ENCODE measurements around the gene TWF2. TPM values are rescaled to one million over a fixed set of nuclear protein-coding genes. Genes with fewer than 3 reads are reported as not detected.

The TWF2 gene
- total RNA-seq, 3 donors from 2014 or later (not counting 1 experiment from before 2014, with no cell fraction given), result 49.2 to 76.6 (median 52.0) TPM

DNA sequence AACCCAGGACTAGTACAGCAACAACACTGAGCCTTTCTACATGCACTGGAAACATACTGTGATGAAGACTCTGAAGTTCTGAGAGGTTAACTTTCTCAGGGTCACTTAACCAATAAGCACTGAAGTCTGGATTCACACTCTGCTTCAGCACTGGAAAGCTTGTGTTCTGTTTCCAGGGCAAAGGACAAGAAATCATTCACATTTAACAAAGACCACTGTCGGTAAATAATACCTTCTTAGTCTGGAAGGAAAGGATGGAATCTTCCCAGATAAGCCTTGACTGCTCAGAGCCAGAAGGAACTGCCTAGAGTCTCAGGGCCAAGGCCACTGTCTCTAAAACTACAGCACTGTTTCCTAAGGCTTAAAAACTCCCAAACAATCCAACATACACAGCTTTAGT, 44.3 kb upstream of the TWF2 start:
- TF ChIP-seq, protein P1, sequence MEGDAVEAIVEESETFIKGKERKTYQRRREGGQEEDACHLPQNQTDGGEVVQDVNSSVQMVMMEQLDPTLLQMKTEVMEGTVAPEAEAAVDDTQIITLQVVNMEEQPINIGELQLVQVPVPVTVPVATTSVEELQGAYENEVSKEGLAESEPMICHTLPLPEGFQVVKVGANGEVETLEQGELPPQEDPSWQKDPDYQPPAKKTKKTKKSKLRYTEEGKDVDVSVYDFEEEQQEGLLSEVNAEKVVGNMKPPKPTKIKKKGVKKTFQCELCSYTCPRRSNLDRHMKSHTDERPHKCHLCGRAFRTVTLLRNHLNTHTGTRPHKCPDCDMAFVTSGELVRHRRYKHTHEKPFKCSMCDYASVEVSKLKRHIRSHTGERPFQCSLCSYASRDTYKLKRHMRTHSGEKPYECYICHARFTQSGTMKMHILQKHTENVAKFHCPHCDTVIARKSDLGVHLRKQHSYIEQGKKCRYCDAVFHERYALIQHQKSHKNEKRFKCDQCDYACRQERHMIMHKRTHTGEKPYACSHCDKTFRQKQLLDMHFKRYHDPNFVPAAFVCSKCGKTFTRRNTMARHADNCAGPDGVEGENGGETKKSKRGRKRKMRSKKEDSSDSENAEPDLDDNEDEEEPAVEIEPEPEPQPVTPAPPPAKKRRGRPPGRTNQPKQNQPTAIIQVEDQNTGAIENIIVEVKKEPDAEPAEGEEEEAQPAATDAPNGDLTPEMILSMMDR (IDR thresholded peaks at IDR 0.05), result no peak
- H3K4me3 ChIP-seq (ENCODE audit: low read length), result no peak overlapping the region
- WGBS (ENCODE audit: insufficient coverage), result 75% methylated on average over 1 of the region's 1 CpG
- H3K27me3 ChIP-seq (ENCODE audit: control insufficient read depth, insufficient read depth, low read length), result no peaks in the 10 kb centered on the region
- H3K9me3 Mint-ChIP-seq, result no peaks in the 10 kb centered on the region
- H3K27ac Mint-ChIP-seq, result peak overlapping the region; percentile 90 to 95
- peaks cover 50% of the 10 kb centered on the region for H3K4me1 ChIP-seq (ENCODE audit: control insufficient read depth, insufficient read depth, low read length)
- no peaks in the 10 kb centered on the region for H3K9me3 ChIP-seq (ENCODE audit: control insufficient read depth, insufficient read depth, low read length)
- H3K4me3 Mint-ChIP-seq, result no peak overlapping the region
- no peak for ATAC-seq
- H3K27ac ChIP-seq (ENCODE audit: low read length), result peak overlapping the region; percentile 74
- DNase-seq, result no peak
- peaks cover 36 to 48% of the 10 kb centered on the region in 2 donors for H3K4me1 Mint-ChIP-seq
- intact Hi-C loops (cut with micrococcal nuclease), result no loop called here
- H3K36me3 Mint-ChIP-seq, result no peaks in the 10 kb centered on the region
- no peaks in the 10 kb centered on the region for H3K36me3 ChIP-seq (ENCODE audit: control insufficient read depth, insufficient read depth, low read length)
- no peaks in the 10 kb centered on the region for H3K27me3 Mint-ChIP-seq (ENCODE audit: low read depth in 2 of 2)

DNA sequence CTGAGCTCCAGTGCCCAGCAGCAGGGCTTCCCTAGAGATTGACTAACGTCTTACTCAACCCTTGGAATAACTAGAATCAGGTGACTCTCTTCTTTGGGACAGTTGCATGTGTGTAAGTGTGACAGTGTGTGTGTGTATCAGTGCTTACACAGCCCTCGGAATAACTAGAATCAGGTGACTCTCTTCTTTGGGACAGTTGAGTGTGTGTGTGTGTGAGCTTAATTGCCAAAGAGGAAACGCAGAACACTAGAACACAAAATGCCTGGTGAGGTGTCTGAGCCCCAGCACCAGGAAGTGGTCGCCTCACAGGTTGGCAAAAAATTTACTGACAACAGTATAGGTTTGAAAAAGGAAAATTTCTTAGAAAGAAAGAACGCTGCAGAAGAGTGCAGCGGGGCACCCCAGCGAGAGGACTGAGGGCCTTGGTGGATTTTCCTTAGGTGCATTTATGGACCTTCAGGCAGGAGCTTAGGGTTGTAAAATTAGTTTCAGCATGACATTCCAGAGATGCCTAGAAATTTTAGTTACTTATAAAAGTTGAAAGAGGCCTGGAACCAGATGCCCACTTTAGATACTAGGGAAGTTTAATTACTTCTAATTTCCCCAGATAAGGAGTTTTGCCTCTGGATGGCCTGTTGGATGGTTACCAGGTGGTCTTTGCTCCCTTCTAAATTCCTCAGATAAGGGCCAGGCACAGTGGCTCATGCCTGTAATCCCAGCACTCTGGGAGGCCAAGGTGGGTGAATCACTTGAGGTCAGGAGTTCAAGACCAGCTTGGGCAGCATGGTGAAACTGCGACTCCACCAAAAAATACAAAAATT, 43.2 kb upstream of the TWF2 start:
- TF ChIP-seq, protein P1 (IDR thresholded peaks at IDR 0.05), result no peak
- no peaks in the 10 kb centered on the region for H3K27me3 ChIP-seq (ENCODE audit: control insufficient read depth, insufficient read depth, low read length)
- no peak overlapping the region for H3K4me3 ChIP-seq (ENCODE audit: low read length)
- 9% methylated on average over 8 of the region's 8 CpGs for WGBS (ENCODE audit: insufficient coverage)
- Mint-ChIP-seq H3K4me3 (peak overlapping the region; percentile 63), H3K4me1 (peaks cover 35 to 48% of the 10 kb centered on the region in 2 donors), H3K27ac (peak overlapping the region; percentile 90 to 95), H3K36me3 (no peaks in the 10 kb centered on the region), H3K27me3 (ENCODE audit: low read depth in 2 of 2) (peaks cover 0 to 3% of the 10 kb centered on the region in 2 donors), H3K9me3 (no peaks in the 10 kb centered on the region)
- H3K9me3 ChIP-seq (ENCODE audit: control insufficient read depth, insufficient read depth, low read length), result no peaks in the 10 kb centered on the region
- peak overlapping the region; percentile 74 for H3K27ac ChIP-seq (ENCODE audit: low read length)
- ATAC-seq (peak in 2 of 3 donors; percentile 20 to 23), DNase-seq (peak; percentile 37 to 75)
- intact Hi-C loops (cut with micrococcal nuclease), result no loop called here
- no peaks in the 10 kb centered on the region for H3K36me3 ChIP-seq (ENCODE audit: control insufficient read depth, insufficient read depth, low read length)
- peaks cover 52% of the 10 kb centered on the region for H3K4me1 ChIP-seq (ENCODE audit: control insufficient read depth, insufficient read depth, low read length)

DNA sequence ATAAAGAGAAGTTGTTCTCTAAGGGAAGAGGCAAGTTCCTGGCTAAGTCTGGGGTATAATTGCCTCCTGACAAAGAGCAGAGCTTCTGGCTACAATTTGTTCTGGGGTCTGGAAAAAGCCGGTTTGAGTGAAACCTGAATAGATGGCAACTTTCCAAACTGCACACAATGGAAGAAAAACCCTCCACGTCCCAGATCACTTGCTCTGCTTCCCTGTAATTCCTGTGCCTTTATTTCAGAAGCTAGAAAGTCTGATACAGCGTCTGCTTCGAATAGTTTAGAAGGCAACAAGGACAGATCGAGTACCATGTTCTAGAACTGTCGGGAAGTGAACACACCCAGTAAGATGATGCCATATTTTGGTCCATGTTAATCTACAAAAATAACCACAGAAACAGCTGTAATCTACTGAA, 41.1 kb upstream of the TWF2 start:
- H3K4me3 Mint-ChIP-seq, result peak overlapping the region; percentile 25
- no peaks in the 10 kb centered on the region for H3K36me3 Mint-ChIP-seq
- WGBS (ENCODE audit: insufficient coverage), result 84% methylated on average over 6 of the region's 6 CpGs
- peaks cover 2% of the 10 kb centered on the region for H3K36me3 ChIP-seq (ENCODE audit: control insufficient read depth, insufficient read depth, low read length)
- peaks cover 49 to 63% of the 10 kb centered on the region in 2 donors for H3K4me1 Mint-ChIP-seq
- no peaks in the 10 kb centered on the region for H3K9me3 Mint-ChIP-seq
- peaks cover 61% of the 10 kb centered on the region for H3K4me1 ChIP-seq (ENCODE audit: control insufficient read depth, insufficient read depth, low read length)
- ATAC-seq (no peak), DNase-seq (no peak)
- peak overlapping the region; percentile 97 for H3K27ac ChIP-seq (ENCODE audit: low read length)
- H3K9me3 ChIP-seq (ENCODE audit: control insufficient read depth, insufficient read depth, low read length), result no peaks in the 10 kb centered on the region
- peak overlapping the region; percentile 90 to 98 for H3K27ac Mint-ChIP-seq
- TF ChIP-seq, protein P1 (IDR thresholded peaks at IDR 0.05), result no peak
- H3K4me3 ChIP-seq (ENCODE audit: low read length), result no peak overlapping the region
- H3K27me3 Mint-ChIP-seq (ENCODE audit: low read depth in 2 of 2), result peaks cover 0 to 3% of the 10 kb centered on the region in 2 donors
- intact Hi-C loops (cut with micrococcal nuclease), result loop anchor here (1.0 kb wide), 1 partner anchor 9 kb away; no protein-coding TSS in a partner anchor
- H3K27me3 ChIP-seq (ENCODE audit: control insufficient read depth, insufficient read depth, low read length), result no peaks in the 10 kb centered on the region

All from natural killer cell (primary cell).